Left renal cortex interstitium (tissue), 4 donors: ENCODE measurements around the gene FBXO11. TPM values are rescaled to one million over a fixed set of nuclear protein-coding genes. Genes with fewer than 3 reads are reported as not detected.
"Not testable (repeated sequence)": the region's sequence is repeated elsewhere in the genome, so short reads cannot be mapped to it uniquely, and the experiment has no call there.

ENCODE experiments used
- DNase-seq, 4 donors: peaks; one replicate each; pipeline ENCODE4 v3.0.0-alpha.2; 2013; ENCODE audit warnings: low read depth in 4 of 4, low spot score in 2 of 4, missing footprints in 1 of 4
- polyA plus RNA-seq, 4 donors: library from polyadenylated mRNA; unstranded; fragments of 120-200 nt; gene quantifications; one replicate each; pipeline ENCODE4 v1.2.1, GENCODE V29; 2013; ENCODE audit not compliant: insufficient read length in 4 of 4

FBXO11 gene
- polyA plus RNA-seq, 4 donors: 70.5 to 101 (median 78.7) TPM

GRCh38 chr2:47899915-47900816 is 6.1 kb downstream of the FBXO11 start:
- no peak for DNase-seq

GRCh38 chr2:47897883-47898731 is 8.2 kb downstream of the FBXO11 start:
- no peak for DNase-seq

GRCh38 chr2:47897191-47897882 is 9.0 kb downstream of the FBXO11 start:
- DNase-seq: not testable (repeated sequence)

GRCh38 chr2:47896450-47896968 is 9.8 kb downstream of the FBXO11 start:
- no peak for DNase-seq

GRCh38 chr2:47893771-47894170 is 12.5 kb downstream of the FBXO11 start:
- DNase-seq: no peak

- DNase-seq: no peak
Measured at GRCh38 chr2:47892338-47892730, 14.0 kb downstream of the FBXO11 start.

- DNase-seq: no peak
Measured at GRCh38 chr2:47891369-47892337, 14.6 kb downstream of the FBXO11 start.

- no peak for DNase-seq
Measured at GRCh38 chr2:47890711-47891368, 15.5 kb downstream of the FBXO11 start.

- no peak for DNase-seq
Measured at GRCh38 chr2:47888581-47889280, 17.6 kb downstream of the FBXO11 start.

GRCh38 chr2:47876912-47877311 is 29.4 kb downstream of the FBXO11 start:
- no peak for DNase-seq

GRCh38 chr2:47872941-47873340 is 33.4 kb downstream of the FBXO11 start:
- no peak for DNase-seq

- no peak for DNase-seq
Measured at GRCh38 chr2:47870641-47871540, 35.4 kb downstream of the FBXO11 start.

- no peak for DNase-seq
Measured at GRCh38 chr2:47869859-47870595, 36.3 kb downstream of the FBXO11 start.

- DNase-seq: no peak
Measured at GRCh38 chr2:47868611-47869352, 37.5 kb downstream of the FBXO11 start.

- DNase-seq: peak in 2 of 4 donors; percentile 13 to 19
Measured at GRCh38 chr2:47867205-47867604, 39.1 kb downstream of the FBXO11 start.

GRCh38 chr2:47864566-47864965 is 41.7 kb downstream of the FBXO11 start:
- DNase-seq: no peak
